Measurements from ENCODE around the gene SLX4.

Gene SLX4

GRCh38 chr16:3581392-3581791 is 30.0 kb downstream of the SLX4 start:
- H3K4me3 ChIP-seq (ENCODE audit: control insufficient read depth, low read depth, low read length), result no peak overlapping the region
- DNase-seq (ENCODE audit: low read depth), result no peak
- TF ChIP-seq CTCF (conservative IDR thresholded peaks at IDR 0.05; ENCODE audit: control insufficient read depth, insufficient read depth, low read depth, low read length), result no peak

GRCh38 chr16:3580686-3581085 is 30.7 kb downstream of the SLX4 start:
- H3K4me3 ChIP-seq (ENCODE audit: control insufficient read depth, low read depth, low read length), result no peak overlapping the region
- no peak for TF ChIP-seq CTCF (conservative IDR thresholded peaks at IDR 0.05; ENCODE audit: control insufficient read depth, insufficient read depth, low read depth, low read length)
- peak; percentile 25 for DNase-seq (ENCODE audit: low read depth)

GRCh38 chr16:3580251-3580651 is 31.2 kb downstream of the SLX4 start:
- no peak overlapping the region for H3K4me3 ChIP-seq (ENCODE audit: control insufficient read depth, low read depth, low read length)
- TF ChIP-seq CTCF (conservative IDR thresholded peaks at IDR 0.05; ENCODE audit: control insufficient read depth, insufficient read depth, low read depth, low read length), result no peak

GRCh38 chr16:3579776-3580175 is 31.6 kb downstream of the SLX4 start:
- DNase-seq (ENCODE audit: low read depth), result no peak
- no peak overlapping the region for H3K4me3 ChIP-seq (ENCODE audit: control insufficient read depth, low read depth, low read length)
- TF ChIP-seq CTCF (conservative IDR thresholded peaks at IDR 0.05; ENCODE audit: control insufficient read depth, insufficient read depth, low read depth, low read length), result no peak

More at GRCh38 chr16:3580251-3580651, 31.2 kb downstream of the SLX4 start:
- DNase-seq (ENCODE audit: low read depth), result no peak

- no peak overlapping the region for H3K4me3 ChIP-seq (ENCODE audit: control insufficient read depth, low read depth, low read length)
- TF ChIP-seq CTCF (conservative IDR thresholded peaks at IDR 0.05; ENCODE audit: control insufficient read depth, insufficient read depth, low read depth, low read length), result no peak
- no peak for DNase-seq (ENCODE audit: low read depth)
Measured at GRCh38 chr16:3578610-3579551, 32.5 kb downstream of the SLX4 start.

- no peak overlapping the region for H3K4me3 ChIP-seq (ENCODE audit: control insufficient read depth, low read depth, low read length)
- DNase-seq (ENCODE audit: low read depth), result no peak
Measured at GRCh38 chr16:3578121-3578520, 33.3 kb downstream of the SLX4 start.

More at GRCh38 chr16:3578121-3578520, 33.3 kb downstream of the SLX4 start:
- no peak for TF ChIP-seq CTCF (conservative IDR thresholded peaks at IDR 0.05; ENCODE audit: control insufficient read depth, insufficient read depth, low read depth, low read length)

All from fibroblast of mammary gland (primary cell).